DOHH2 (cell line): ENCODE results near the gene INTS12.

ENCODE experiments used
- H3F3A ChIP-seq: fragments of 200-600 bp; sonication (generic), shearing (Covaris generic); 2 replicates; pipeline ENCODE4 v1.6.0; 2016; ENCODE audit warnings: antibody characterized with exemption, mild to moderate bottlenecking; ENCODE audit not compliant: control insufficient read depth, insufficient read depth
- H3K27ac ChIP-seq: fragments of 200-600 bp; sonication (generic); 2 replicates; pipeline ENCODE4 v1.5.1; 2014; ENCODE audit warnings: low read depth, mild to moderate bottlenecking, low read length, moderate library complexity
- H3K27me3 ChIP-seq: fragments of 200-600 bp; sonication (generic); 2 replicates; pipeline ENCODE4 v1.6.1; 2014; ENCODE audit warnings: mild to moderate bottlenecking, low read length, mixed read lengths; ENCODE audit not compliant: control insufficient read depth
- H3K36me3 ChIP-seq: fragments of 200-600 bp; sonication (generic); 2 replicates; pipeline ENCODE4 v1.6.1; 2014; ENCODE audit warnings: mild to moderate bottlenecking, low read length, moderate library complexity, mixed read lengths; ENCODE audit not compliant: control insufficient read depth
- H3K4me1 ChIP-seq: fragments of 200-600 bp; sonication (generic); 2 replicates; pipeline ENCODE4 v1.6.1; 2014; ENCODE audit warnings: mild to moderate bottlenecking, low read length, mixed read lengths; ENCODE audit not compliant: control insufficient read depth
- H3K4me2 ChIP-seq: fragments of 200-600 bp; sonication (generic); 2 replicates; pipeline ENCODE4 v1.6.0; 2014; ENCODE audit warnings: mild to moderate bottlenecking, low read length, moderate library complexity
- H3K4me3 ChIP-seq: fragments of 200-600 bp; sonication (generic); 2 replicates; pipeline ENCODE4 v1.5.1; 2014; ENCODE audit warnings: mild to moderate bottlenecking, low read length, mixed read lengths
- H3K79me2 ChIP-seq: fragments of 200-600 bp; sonication (generic); 2 replicates; pipeline ENCODE4 v1.6.1; 2014; ENCODE audit warnings: mild to moderate bottlenecking, low read length, mixed read lengths; ENCODE audit not compliant: control insufficient read depth
- H3K9me2 ChIP-seq: fragments of 200-600 bp; sonication (generic); replicated peaks from 2 replicates; pipeline ENCODE4 v1.6.1; 2014; ENCODE audit warnings: mild to moderate bottlenecking, low read length, mixed read lengths; ENCODE audit not compliant: control insufficient read depth
- H3K9me3 ChIP-seq: fragments of 200-600 bp; sonication (generic); 2 replicates; pipeline ENCODE4 v1.6.1; 2014; ENCODE audit warnings: antibody characterized with exemption, low read length, mixed read lengths; ENCODE audit not compliant: control insufficient read depth, insufficient read depth
- H4K20me1 ChIP-seq: fragments of 200-600 bp; sonication (generic); 2 replicates; pipeline ENCODE4 v1.6.0; 2014; ENCODE audit warnings: low read depth, mild to moderate bottlenecking, antibody characterized with exemption, low read length, moderate library complexity; ENCODE audit not compliant: control insufficient read depth, insufficient read depth
- CTCF ChIP-seq: fragments of 200-600 bp; sonication (generic); IDR thresholded peaks from one replicate; pipeline ENCODE4 v1.5.1; 2014; ENCODE audit warnings: antibody characterized with exemption, mild to moderate bottlenecking, low read depth, low read length; ENCODE audit not compliant: poor library complexity, severe bottlenecking
- EZH2phosphoT487 ChIP-seq: fragments of 200-600 bp; sonication (generic); IDR thresholded peaks from 2 replicates; pipeline ENCODE4 v1.6.1; 2017; ENCODE audit warnings: borderline replicate concordance, mild to moderate bottlenecking, antibody characterized with exemption, low read length, moderate library complexity, mixed read lengths

The INTS12 gene

GRCh38 chr4:105674011-105674410 is 34.5 kb downstream of the INTS12 start:
- no peak overlapping the region for H3K4me2 ChIP-seq
- H3K79me2 ChIP-seq: no peaks in the 10 kb centered on the region
- H4K20me1 ChIP-seq: no peaks in the 10 kb centered on the region
- no peak overlapping the region for H3K27ac ChIP-seq
- no peaks in the 10 kb centered on the region for H3K9me3 ChIP-seq
- H3F3A ChIP-seq: no peaks in the 10 kb centered on the region
- TF ChIP-seq EZH2phosphoT487: no peak
- TF ChIP-seq CTCF: no peak
- no peaks in the 10 kb centered on the region for H3K4me1 ChIP-seq
- no peaks in the 10 kb centered on the region for H3K27me3 ChIP-seq
- no peaks in the 10 kb centered on the region for H3K9me2 ChIP-seq
- no peaks in the 10 kb centered on the region for H3K36me3 ChIP-seq
- no peak overlapping the region for H3K4me3 ChIP-seq

GRCh38 chr4:105671301-105671700 is 37.2 kb downstream of the INTS12 start:
- Histone ChIP-seq H3K9me3 (no peaks in the 10 kb centered on the region), H3K79me2 (no peaks in the 10 kb centered on the region), H3F3A (no peaks in the 10 kb centered on the region), H3K4me2 (no peak overlapping the region), H3K27ac (no peak overlapping the region), H3K27me3 (no peaks in the 10 kb centered on the region), H3K4me1 (no peaks in the 10 kb centered on the region), H3K9me2 (no peaks in the 10 kb centered on the region), H3K4me3 (no peak overlapping the region), H3K36me3 (no peaks in the 10 kb centered on the region), H4K20me1 (no peaks in the 10 kb centered on the region)
- no peak for TF ChIP-seq CTCF
- no peak for TF ChIP-seq EZH2phosphoT487

- TF ChIP-seq EZH2phosphoT487 (no peak), CTCF (no peak)
- H3K9me3 ChIP-seq: no peaks in the 10 kb centered on the region
- H4K20me1 ChIP-seq: no peaks in the 10 kb centered on the region
- H3F3A ChIP-seq: no peaks in the 10 kb centered on the region
- H3K36me3 ChIP-seq: no peaks in the 10 kb centered on the region
- H3K27ac ChIP-seq: no peak overlapping the region
- no peak overlapping the region for H3K4me2 ChIP-seq
- H3K9me2 ChIP-seq: no peaks in the 10 kb centered on the region
- H3K4me3 ChIP-seq: no peak overlapping the region
- H3K79me2 ChIP-seq: no peaks in the 10 kb centered on the region
- no peaks in the 10 kb centered on the region for H3K4me1 ChIP-seq
- no peaks in the 10 kb centered on the region for H3K27me3 ChIP-seq
These were observed 37.8 kb downstream of the INTS12 start for GRCh38 chr4:105670684-105671083.

- peak; percentile 51 for TF ChIP-seq CTCF
- TF ChIP-seq EZH2phosphoT487: no peak
- Histone ChIP-seq H3K27me3 (no peaks in the 10 kb centered on the region), H3K27ac (no peak overlapping the region), H3K4me1 (no peaks in the 10 kb centered on the region), H3K36me3 (no peaks in the 10 kb centered on the region), H3F3A (no peaks in the 10 kb centered on the region), H3K9me2 (no peaks in the 10 kb centered on the region), H3K4me3 (no peak overlapping the region), H3K4me2 (no peak overlapping the region), H4K20me1 (no peaks in the 10 kb centered on the region), H3K79me2 (no peaks in the 10 kb centered on the region), H3K9me3 (no peaks in the 10 kb centered on the region)
These were observed 41.8 kb downstream of the INTS12 start for GRCh38 chr4:105666693-105667092.
